ENCODE results near the gene FHOD3. TPM values are rescaled to one million over a fixed set of nuclear protein-coding genes. Genes with fewer than 3 reads are reported as not detected.

FHOD3 gene
- total RNA-seq, 1 experiment from 2014 or later = 0.34 TPM

DNA sequence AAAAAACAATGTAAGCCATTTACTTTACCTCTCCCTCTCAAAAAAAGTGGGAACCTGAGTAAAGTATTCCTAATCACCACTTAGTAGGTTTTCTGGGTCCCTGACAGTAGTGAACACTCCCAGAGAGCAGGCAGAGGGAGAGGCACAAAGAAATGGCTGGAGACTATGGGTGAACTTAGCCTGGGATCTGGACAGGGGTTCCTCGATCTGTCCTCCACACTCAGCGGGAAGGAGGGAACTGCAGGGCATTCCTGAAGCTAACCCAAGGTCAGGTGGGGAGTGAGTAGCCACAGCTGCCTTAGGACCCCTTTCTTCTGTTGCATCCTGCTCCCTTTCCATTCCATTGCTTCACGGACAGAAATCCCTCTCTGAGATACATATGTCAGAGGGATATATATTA, 375.9 kb downstream of the FHOD3 start:
- Histone ChIP-seq H3K36me3 (ENCODE audit: insufficient read depth, low read length, poor library complexity, severe bottlenecking) (no peaks in the 10 kb centered on the region), H3K4me3 (ENCODE audit: low read depth, low read length, poor library complexity, severe bottlenecking) (no peak overlapping the region), H3K27ac (ENCODE audit: low read depth, low read length, poor library complexity, severe bottlenecking) (no peak overlapping the region), H3K9me3 (ENCODE audit: low read depth, low read length, poor library complexity, severe bottlenecking) (peaks cover 5% of the 10 kb centered on the region), H3K27me3 (replicated peaks; ENCODE audit: insufficient read depth, low read depth, low read length, poor library complexity) (peaks cover 16% of the 10 kb centered on the region), H3K4me1 (ENCODE audit: insufficient read depth, low read length, poor library complexity, severe bottlenecking) (no peaks in the 10 kb centered on the region)
- ChIA-PET POLR2A (ENCODE audit: low non-redundant PET) (no interaction called here), CTCF (no interaction called here)
- no TSS peak for BruUV-seq (replicated peaks)
- TF ChIP-seq, protein P1, sequence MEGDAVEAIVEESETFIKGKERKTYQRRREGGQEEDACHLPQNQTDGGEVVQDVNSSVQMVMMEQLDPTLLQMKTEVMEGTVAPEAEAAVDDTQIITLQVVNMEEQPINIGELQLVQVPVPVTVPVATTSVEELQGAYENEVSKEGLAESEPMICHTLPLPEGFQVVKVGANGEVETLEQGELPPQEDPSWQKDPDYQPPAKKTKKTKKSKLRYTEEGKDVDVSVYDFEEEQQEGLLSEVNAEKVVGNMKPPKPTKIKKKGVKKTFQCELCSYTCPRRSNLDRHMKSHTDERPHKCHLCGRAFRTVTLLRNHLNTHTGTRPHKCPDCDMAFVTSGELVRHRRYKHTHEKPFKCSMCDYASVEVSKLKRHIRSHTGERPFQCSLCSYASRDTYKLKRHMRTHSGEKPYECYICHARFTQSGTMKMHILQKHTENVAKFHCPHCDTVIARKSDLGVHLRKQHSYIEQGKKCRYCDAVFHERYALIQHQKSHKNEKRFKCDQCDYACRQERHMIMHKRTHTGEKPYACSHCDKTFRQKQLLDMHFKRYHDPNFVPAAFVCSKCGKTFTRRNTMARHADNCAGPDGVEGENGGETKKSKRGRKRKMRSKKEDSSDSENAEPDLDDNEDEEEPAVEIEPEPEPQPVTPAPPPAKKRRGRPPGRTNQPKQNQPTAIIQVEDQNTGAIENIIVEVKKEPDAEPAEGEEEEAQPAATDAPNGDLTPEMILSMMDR (conservative IDR thresholded peaks at IDR 0.05; ENCODE audit: low read depth, low read length) = no peak
- TF ChIP-seq EZH2 (IDR thresholded peaks at IDR 0.05; ENCODE audit: borderline replicate concordance, low read depth, low read length, poor library complexity, severe bottlenecking) = no peak
- intact Hi-C loops (cut with micrococcal nuclease; ENCODE audit: unreplicated experiment) = loop anchor here (2.0 kb wide), 1 partner anchor 21 kb away; no protein-coding TSS in a partner anchor
- DNase-seq (ENCODE audit: low spot score) = no peak

DNA sequence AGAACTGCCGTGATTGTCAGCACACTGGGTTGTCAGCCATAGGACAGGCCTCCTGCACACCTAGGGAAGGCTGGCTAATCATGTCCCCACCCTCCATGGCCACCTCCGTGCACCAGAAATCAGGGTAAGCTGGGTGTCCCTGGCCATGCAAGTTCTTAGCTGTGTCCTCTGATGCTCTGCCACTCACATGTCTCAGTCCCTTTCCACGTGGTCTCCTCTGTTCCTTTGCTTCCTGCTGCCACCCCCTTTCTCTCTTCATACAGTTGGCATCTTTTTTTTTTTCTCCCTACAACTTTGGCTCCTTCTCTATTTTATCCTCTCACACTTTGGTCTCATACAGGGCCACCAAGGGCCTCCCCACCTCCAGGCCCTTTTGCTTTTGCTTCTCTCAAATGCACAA, 377.6 kb downstream of the FHOD3 start:
- TF ChIP-seq, protein P1 (conservative IDR thresholded peaks at IDR 0.05; ENCODE audit: low read depth, low read length) = no peak
- no peak for TF ChIP-seq EZH2 (IDR thresholded peaks at IDR 0.05; ENCODE audit: borderline replicate concordance, low read depth, low read length, poor library complexity, severe bottlenecking)
- Histone ChIP-seq H3K9me3 (ENCODE audit: low read depth, low read length, poor library complexity, severe bottlenecking) (peaks cover 5% of the 10 kb centered on the region), H3K36me3 (ENCODE audit: insufficient read depth, low read length, poor library complexity, severe bottlenecking) (no peaks in the 10 kb centered on the region), H3K27ac (ENCODE audit: low read depth, low read length, poor library complexity, severe bottlenecking) (no peak overlapping the region), H3K4me1 (ENCODE audit: insufficient read depth, low read length, poor library complexity, severe bottlenecking) (no peaks in the 10 kb centered on the region), H3K27me3 (replicated peaks; ENCODE audit: insufficient read depth, low read depth, low read length, poor library complexity) (peaks cover 19% of the 10 kb centered on the region), H3K4me3 (ENCODE audit: low read depth, low read length, poor library complexity, severe bottlenecking) (no peak overlapping the region)
- intact Hi-C loops (cut with micrococcal nuclease; ENCODE audit: unreplicated experiment) = no loop called here
- ChIA-PET POLR2A (ENCODE audit: low non-redundant PET) (no interaction called here), CTCF (interaction anchor here (1.2 kb wide), 1 partner anchor 13 kb away, joined by 3 read pairs; no protein-coding TSS in a partner anchor)
- no TSS peak for BruUV-seq (replicated peaks)
- DNase-seq (ENCODE audit: low spot score) = no peak

DNA sequence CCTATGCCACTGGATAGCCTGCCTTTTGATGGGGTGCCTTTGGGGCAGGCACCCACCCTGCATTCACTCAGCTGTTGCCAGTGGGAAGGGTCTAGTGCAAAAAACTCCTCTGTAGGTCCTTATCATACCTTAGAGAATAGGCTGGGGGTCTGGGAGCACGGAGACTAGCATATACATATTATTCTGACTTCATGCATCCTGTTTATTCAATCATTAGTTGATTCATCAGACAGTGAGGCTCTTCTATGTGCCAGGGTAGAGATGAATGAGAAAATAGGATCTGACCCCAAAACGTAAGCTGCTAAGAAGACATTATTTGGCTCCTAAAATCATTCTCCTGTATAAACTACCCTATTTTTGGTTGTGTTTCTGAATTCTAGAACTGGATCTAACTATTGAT, 378.0 kb downstream of the FHOD3 start:
- POLR2A ChIA-PET (ENCODE audit: low non-redundant PET) = no interaction called here

More for the DNA sequence above, 378.0 kb downstream of the FHOD3 start:
- Histone ChIP-seq H3K27ac (ENCODE audit: low read depth, low read length, poor library complexity, severe bottlenecking) (no peak overlapping the region), H3K36me3 (ENCODE audit: insufficient read depth, low read length, poor library complexity, severe bottlenecking) (no peaks in the 10 kb centered on the region), H3K4me1 (ENCODE audit: insufficient read depth, low read length, poor library complexity, severe bottlenecking) (no peaks in the 10 kb centered on the region), H3K9me3 (ENCODE audit: low read depth, low read length, poor library complexity, severe bottlenecking) (peaks cover 5% of the 10 kb centered on the region), H3K4me3 (ENCODE audit: low read depth, low read length, poor library complexity, severe bottlenecking) (no peak overlapping the region), H3K27me3 (replicated peaks; ENCODE audit: insufficient read depth, low read depth, low read length, poor library complexity) (peaks cover 14% of the 10 kb centered on the region)
- no peak for DNase-seq (ENCODE audit: low spot score)
- TF ChIP-seq EZH2 (IDR thresholded peaks at IDR 0.05; ENCODE audit: borderline replicate concordance, low read depth, low read length, poor library complexity, severe bottlenecking) = no peak
- TF ChIP-seq, protein P1 (conservative IDR thresholded peaks at IDR 0.05; ENCODE audit: low read depth, low read length) = no peak
- BruUV-seq (replicated peaks) = no TSS peak
- CTCF ChIA-PET = no interaction called here
- intact Hi-C loops (cut with micrococcal nuclease; ENCODE audit: unreplicated experiment) = no loop called here

Measured in A673 (cell line).